ENCODE measurements around the gene EFHC2.

- TF ChIP-seq, protein P1, sequence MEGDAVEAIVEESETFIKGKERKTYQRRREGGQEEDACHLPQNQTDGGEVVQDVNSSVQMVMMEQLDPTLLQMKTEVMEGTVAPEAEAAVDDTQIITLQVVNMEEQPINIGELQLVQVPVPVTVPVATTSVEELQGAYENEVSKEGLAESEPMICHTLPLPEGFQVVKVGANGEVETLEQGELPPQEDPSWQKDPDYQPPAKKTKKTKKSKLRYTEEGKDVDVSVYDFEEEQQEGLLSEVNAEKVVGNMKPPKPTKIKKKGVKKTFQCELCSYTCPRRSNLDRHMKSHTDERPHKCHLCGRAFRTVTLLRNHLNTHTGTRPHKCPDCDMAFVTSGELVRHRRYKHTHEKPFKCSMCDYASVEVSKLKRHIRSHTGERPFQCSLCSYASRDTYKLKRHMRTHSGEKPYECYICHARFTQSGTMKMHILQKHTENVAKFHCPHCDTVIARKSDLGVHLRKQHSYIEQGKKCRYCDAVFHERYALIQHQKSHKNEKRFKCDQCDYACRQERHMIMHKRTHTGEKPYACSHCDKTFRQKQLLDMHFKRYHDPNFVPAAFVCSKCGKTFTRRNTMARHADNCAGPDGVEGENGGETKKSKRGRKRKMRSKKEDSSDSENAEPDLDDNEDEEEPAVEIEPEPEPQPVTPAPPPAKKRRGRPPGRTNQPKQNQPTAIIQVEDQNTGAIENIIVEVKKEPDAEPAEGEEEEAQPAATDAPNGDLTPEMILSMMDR (conservative IDR thresholded peaks at IDR 0.05 in 1 of 2, IDR thresholded peaks at IDR 0.05 in 1 of 2; ENCODE audit: low read depth in 1 of 2, low read length in 2 of 2), result no peak
- TF ChIP-seq EZH2 (IDR thresholded peaks at IDR 0.05; ENCODE audit: low read length, missing control alignments), result no peak
These were observed 63.4 kb downstream of the EFHC2 start for GRCh38 chrX:44280116-44280515.
